H1 (cell line): ENCODE results near the gene DYNLL2. TPM values are rescaled to one million over a fixed set of nuclear protein-coding genes. Genes with fewer than 3 reads are reported as not detected.

Experiments
- BACH1 ChIP-seq: IDR thresholded peaks from 2 replicates; pipeline ENCODE4 v1.6.1; 2012; ENCODE audit warnings: low read length, improper control_type of control experiment
- CHD7 ChIP-seq: fragments of 300-600 bp; sonication (generic); IDR thresholded peaks from 2 replicates; pipeline ENCODE4 v1.7.1; 2012; ENCODE audit warnings: low read length, moderate library complexity, mild to moderate bottlenecking, inconsistent platforms; ENCODE audit not compliant: insufficient replicate concordance
- NRF1 ChIP-seq: IDR thresholded peaks from 2 replicates; pipeline ENCODE4 v1.6.1; 2011; ENCODE audit warnings: mild to moderate bottlenecking, low read depth, low read length, improper control_type of control experiment
- polyA plus RNA-seq, 7 experiments: library from polyadenylated mRNA; depleted of rRNA in 3 of 7; stranded (reverse) in 5 of 7; unstranded in 2 of 7; fragments of >200 nt in 5 of 7; fragments of 200-250 nt in 2 of 7; gene quantifications; 1 replicate in 5 of 7; 2 replicates in 1 of 7; 4 replicates in 1 of 7; pipeline versions ENCODE4 v1.2.1 to v1.2.3, GENCODE V29; 2011 to 2013; ENCODE audit warnings: missing spikeins in 2 of 7, mixed read lengths in 2 of 7
- total RNA-seq: library from RNA; stranded (reverse); fragmentation: NEBNext Ultra II Directional; extraction: Animal tissue kit (Norgen Biotek cat#: 25700); gene quantifications from 2 replicates; pipeline ENCODE4 v1.2.1, GENCODE V29; 2021
- TF ChIP-seq, protein P1 (sequence below): IDR thresholded peaks from 2 replicates; pipeline ENCODE4 v1.6.1; 2011; ENCODE audit warnings: low read depth, mild to moderate bottlenecking, low read length; ENCODE audit not compliant: insufficient read depth

Gene DYNLL2
- total and polyA plus RNA-seq, 2 of the 8 experiments (the other 6 are each of a cell fraction or from before 2014, with no cell fraction given): 19.8 to 52.7 TPM

DNA sequence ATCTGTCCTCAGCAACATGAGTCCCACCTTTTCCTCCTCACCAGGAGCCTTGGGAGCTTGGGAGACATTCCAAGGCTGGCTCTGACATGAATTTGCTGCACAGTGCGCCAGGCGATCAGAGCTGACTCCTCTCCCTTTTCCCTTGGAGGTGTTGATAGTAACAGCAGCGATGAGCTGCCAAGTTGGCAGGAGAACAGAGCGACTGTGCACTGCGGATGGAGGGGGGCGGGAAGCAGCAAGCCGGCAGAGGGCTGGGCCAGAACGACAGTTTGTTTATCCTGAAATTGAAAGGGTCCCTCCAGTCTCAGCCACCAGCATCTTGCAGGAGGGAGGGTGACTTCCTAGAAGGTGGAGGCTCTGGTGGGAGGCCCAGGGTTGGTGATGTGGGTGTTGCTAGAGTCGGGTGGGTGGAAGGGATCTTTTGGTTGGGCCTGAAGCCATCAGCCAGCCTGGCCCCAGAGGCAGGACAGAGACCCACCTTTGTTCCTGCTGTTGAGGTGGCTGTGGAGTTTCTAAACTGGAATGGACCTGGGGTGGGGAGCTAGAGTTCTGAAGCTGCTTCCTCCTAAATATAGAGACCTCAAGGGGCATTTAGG, 22.5 kb upstream of the DYNLL2 start (continued):
- no peak for TF ChIP-seq CHD7
- TF ChIP-seq NRF1: no peak
- no peak for TF ChIP-seq BACH1
- TF ChIP-seq, protein P1, sequence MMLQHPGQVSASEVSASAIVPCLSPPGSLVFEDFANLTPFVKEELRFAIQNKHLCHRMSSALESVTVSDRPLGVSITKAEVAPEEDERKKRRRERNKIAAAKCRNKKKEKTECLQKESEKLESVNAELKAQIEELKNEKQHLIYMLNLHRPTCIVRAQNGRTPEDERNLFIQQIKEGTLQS: no peak
